ENCODE results near the gene PDE7B.

DNA sequence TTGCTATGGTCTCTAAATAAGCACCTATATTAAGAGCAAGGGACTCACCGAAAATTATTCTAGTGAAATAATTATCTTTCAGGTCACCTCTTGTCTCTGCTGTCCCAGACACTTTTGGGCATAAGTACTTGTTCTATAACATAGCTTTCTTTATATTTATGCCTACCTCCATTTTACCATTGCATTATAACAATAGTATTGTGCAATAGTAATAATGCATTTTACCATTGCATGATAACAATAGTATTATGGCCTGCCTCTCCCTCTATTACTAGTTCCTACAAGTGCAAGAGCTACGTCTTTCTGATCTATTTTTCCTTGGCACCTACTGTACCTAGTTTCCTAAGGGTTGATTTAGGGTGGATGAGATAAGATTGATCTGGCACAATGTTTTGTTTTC, 169.2 kb downstream of the PDE7B start:
- TF ChIP-seq, protein P1, sequence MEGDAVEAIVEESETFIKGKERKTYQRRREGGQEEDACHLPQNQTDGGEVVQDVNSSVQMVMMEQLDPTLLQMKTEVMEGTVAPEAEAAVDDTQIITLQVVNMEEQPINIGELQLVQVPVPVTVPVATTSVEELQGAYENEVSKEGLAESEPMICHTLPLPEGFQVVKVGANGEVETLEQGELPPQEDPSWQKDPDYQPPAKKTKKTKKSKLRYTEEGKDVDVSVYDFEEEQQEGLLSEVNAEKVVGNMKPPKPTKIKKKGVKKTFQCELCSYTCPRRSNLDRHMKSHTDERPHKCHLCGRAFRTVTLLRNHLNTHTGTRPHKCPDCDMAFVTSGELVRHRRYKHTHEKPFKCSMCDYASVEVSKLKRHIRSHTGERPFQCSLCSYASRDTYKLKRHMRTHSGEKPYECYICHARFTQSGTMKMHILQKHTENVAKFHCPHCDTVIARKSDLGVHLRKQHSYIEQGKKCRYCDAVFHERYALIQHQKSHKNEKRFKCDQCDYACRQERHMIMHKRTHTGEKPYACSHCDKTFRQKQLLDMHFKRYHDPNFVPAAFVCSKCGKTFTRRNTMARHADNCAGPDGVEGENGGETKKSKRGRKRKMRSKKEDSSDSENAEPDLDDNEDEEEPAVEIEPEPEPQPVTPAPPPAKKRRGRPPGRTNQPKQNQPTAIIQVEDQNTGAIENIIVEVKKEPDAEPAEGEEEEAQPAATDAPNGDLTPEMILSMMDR (conservative IDR thresholded peaks at IDR 0.05; ENCODE audit: low read depth, low read length), result no peak
- TF ChIP-seq POLR2A (IDR thresholded peaks at IDR 0.05; ENCODE audit: low read depth, low read length) (no peak), CEBPB (IDR thresholded peaks at IDR 0.05; ENCODE audit: low read depth, low read length) (peak; percentile 87), MAFK (IDR thresholded peaks at IDR 0.05; ENCODE audit: low read depth, low read length) (no peak), RAD21 (IDR thresholded peaks at IDR 0.05; ENCODE audit: low read length) (no peak), CHD1 (IDR thresholded peaks at IDR 0.05; ENCODE audit: low read depth, low read length) (no peak)
